ENCODE data around the gene COL1A1.

The COL1A1 gene

GRCh38 chr17:50171371-50172071, 29.9 kb downstream of the COL1A1 start:
- DNase-seq (ENCODE audit: low read depth): no peak
- no peak for TF ChIP-seq CTCF (IDR thresholded peaks at IDR 0.05; ENCODE audit: low read depth, low read length, missing control alignments)

GRCh38 chr17:50170662-50171370, 30.6 kb downstream of the COL1A1 start:
- DNase-seq (ENCODE audit: low read depth): no peak
- no peak for TF ChIP-seq CTCF (IDR thresholded peaks at IDR 0.05; ENCODE audit: low read depth, low read length, missing control alignments)

More at GRCh38 chr17:50171371-50172071, 29.9 kb downstream of the COL1A1 start:
- H3K4me3 ChIP-seq (ENCODE audit: low read depth, low read length): no peak overlapping the region

GRCh38 chr17:50169881-50170459, 31.5 kb downstream of the COL1A1 start:
- DNase-seq (ENCODE audit: low read depth): no peak
- TF ChIP-seq CTCF (IDR thresholded peaks at IDR 0.05; ENCODE audit: low read depth, low read length, missing control alignments): no peak
- no peak overlapping the region for H3K4me3 ChIP-seq (ENCODE audit: low read depth, low read length)

More at GRCh38 chr17:50170662-50171370, 30.6 kb downstream of the COL1A1 start:
- H3K4me3 ChIP-seq (ENCODE audit: low read depth, low read length): no peak overlapping the region

- TF ChIP-seq CTCF (IDR thresholded peaks at IDR 0.05; ENCODE audit: low read depth, low read length, missing control alignments): peak; percentile 94
- DNase-seq (ENCODE audit: low read depth): no peak
Measured at GRCh38 chr17:50169121-50169764, 32.2 kb downstream of the COL1A1 start.

GRCh38 chr17:50168319-50168718, 33.1 kb downstream of the COL1A1 start:
- TF ChIP-seq CTCF (IDR thresholded peaks at IDR 0.05; ENCODE audit: low read depth, low read length, missing control alignments): no peak
- no peak for DNase-seq (ENCODE audit: low read depth)
- no peak overlapping the region for H3K4me3 ChIP-seq (ENCODE audit: low read depth, low read length)

More at GRCh38 chr17:50169121-50169764, 32.2 kb downstream of the COL1A1 start:
- no peak overlapping the region for H3K4me3 ChIP-seq (ENCODE audit: low read depth, low read length)

- no peak for TF ChIP-seq CTCF (IDR thresholded peaks at IDR 0.05; ENCODE audit: low read depth, low read length, missing control alignments)
- no peak for DNase-seq (ENCODE audit: low read depth)
Measured at GRCh38 chr17:50167371-50167770, 34.1 kb downstream of the COL1A1 start.

More at GRCh38 chr17:50167371-50167770, 34.1 kb downstream of the COL1A1 start:
- H3K4me3 ChIP-seq (ENCODE audit: low read depth, low read length): no peak overlapping the region
